Activated CD4-positive, alpha-beta T cell treated with anti-CD3 and anti-CD28 coated beads for 48 hours (primary cell): ENCODE results near the gene KIF27.
"Not testable (repeated sequence)": the region's sequence is repeated elsewhere in the genome, so short reads cannot be mapped to it uniquely, and the experiment has no call there.

Source experiments
- DNase-seq: peaks from one replicate; pipeline ENCODE4 v3.0.0-alpha.2; 2020

Gene KIF27

GRCh38 chr9:83920927-83921707 lies at the start of gene KIF27:
KIF27 (minus strand) TSS chr9:83921432; CDS start chr9:83915591, 5,841 bp downstream.
- peak; percentile 98 for DNase-seq

GRCh38 chr9:83969602-83970001 lies 48.4 kb upstream of the KIF27 start:
- no peak for DNase-seq

GRCh38 chr9:83967073-83967472 lies 45.8 kb upstream of the KIF27 start:
- DNase-seq, result no peak

- DNase-seq, result no peak
Observed at GRCh38 chr9:83966209-83966582, 45.0 kb upstream of the KIF27 start.

GRCh38 chr9:83965350-83966208 lies 44.3 kb upstream of the KIF27 start:
- no peak for DNase-seq

GRCh38 chr9:83964973-83965349 lies 43.7 kb upstream of the KIF27 start:
- no peak for DNase-seq

- no peak for DNase-seq
Observed at GRCh38 chr9:83962165-83962564, 40.9 kb upstream of the KIF27 start.

GRCh38 chr9:83960991-83961390 lies 39.8 kb upstream of the KIF27 start:
- no peak for DNase-seq

GRCh38 chr9:83959061-83959460 lies 37.8 kb upstream of the KIF27 start:
- no peak for DNase-seq

GRCh38 chr9:83957248-83957513 lies 35.9 kb upstream of the KIF27 start:
- DNase-seq, result no peak

GRCh38 chr9:83956436-83957247 lies 35.4 kb upstream of the KIF27 start:
- peak; percentile 75 for DNase-seq

GRCh38 chr9:83956086-83956435 lies 34.8 kb upstream of the KIF27 start:
- peak; percentile 42 for DNase-seq

- DNase-seq, result not testable (repeated sequence)
Observed at GRCh38 chr9:83948096-83948495, 26.9 kb upstream of the KIF27 start.

- no peak for DNase-seq
Observed at GRCh38 chr9:83940590-83941303, 19.5 kb upstream of the KIF27 start.

GRCh38 chr9:83937861-83938455 lies 16.7 kb upstream of the KIF27 start:
- no peak for DNase-seq

GRCh38 chr9:83936523-83936922 lies 15.3 kb upstream of the KIF27 start:
- no peak for DNase-seq

GRCh38 chr9:83935276-83935935 lies 14.2 kb upstream of the KIF27 start:
- no peak for DNase-seq

GRCh38 chr9:83934569-83935275 lies 13.5 kb upstream of the KIF27 start:
- no peak for DNase-seq

- DNase-seq, result no peak
Observed at GRCh38 chr9:83933790-83934189, 12.6 kb upstream of the KIF27 start.

GRCh38 chr9:83932851-83933250 lies 11.6 kb upstream of the KIF27 start:
- DNase-seq, result no peak

GRCh38 chr9:83932011-83932410 lies 10.8 kb upstream of the KIF27 start:
- no peak for DNase-seq
